MM.1S (cell line): ENCODE data around the gene DEDD.
"Not testable (repeated sequence)": the region's sequence is repeated elsewhere in the genome, so short reads cannot be mapped to it uniquely, and the experiment has no call there.

Experiments used
- DNase-seq: peaks from one replicate; pipeline ENCODE4 v3.0.0-alpha.2; 2015
- H2AFZ ChIP-seq: fragments of 300-600 bp; sonication (generic); 2 replicates; pipeline ENCODE4 v1.6.0; 2016; ENCODE audit warnings: antibody characterized with exemption, low read length
- H3F3A ChIP-seq: fragments of 300-600 bp; sonication (generic); 2 replicates; pipeline ENCODE4 v1.6.1; 2016; ENCODE audit warnings: mild to moderate bottlenecking, antibody characterized with exemption, low read length, moderate library complexity, mixed read lengths; ENCODE audit not compliant: insufficient read depth
- H3K27ac ChIP-seq: fragments of 300-600 bp; sonication (generic); 2 replicates; pipeline ENCODE4 v1.5.1; 2016; ENCODE audit warnings: mild to moderate bottlenecking, low read length
- H3K27me3 ChIP-seq: fragments of 300-600 bp; sonication (generic); replicated peaks from 2 replicates; pipeline ENCODE4 v1.6.0; 2016; ENCODE audit warnings: low read length; ENCODE audit not compliant: insufficient read depth
- H3K36me3 ChIP-seq: fragments of 300-600 bp; sonication (generic); replicated peaks from 2 replicates; pipeline ENCODE4 v1.6.1; 2016; ENCODE audit warnings: mild to moderate bottlenecking, low read length, mixed read lengths; ENCODE audit not compliant: insufficient read depth
- H3K4me1 ChIP-seq: fragments of 300-600 bp; sonication (generic); 2 replicates; pipeline ENCODE4 v1.6.1; 2016; ENCODE audit warnings: low read length, mixed read lengths
- H3K4me2 ChIP-seq: fragments of 300-600 bp; sonication (generic); 2 replicates; pipeline ENCODE4 v1.6.0; 2016; ENCODE audit warnings: low read depth, low read length
- H3K4me3 ChIP-seq: fragments of 300-600 bp; sonication (generic); 2 replicates; pipeline ENCODE4 v1.5.1; 2016; ENCODE audit warnings: low read length, mixed read lengths
- H3K79me2 ChIP-seq: fragments of 300-600 bp; sonication (generic); 2 replicates; pipeline ENCODE4 v1.6.1; 2016; ENCODE audit warnings: mixed run types, low read length, mixed read lengths
- H3K9ac ChIP-seq: fragments of 300-600 bp; sonication (generic); 2 replicates; pipeline ENCODE4 v1.6.1; 2016; ENCODE audit warnings: low read length, mixed read lengths
- H3K9me2 ChIP-seq: fragments of 300-600 bp; sonication (generic); replicated peaks from 2 replicates; pipeline ENCODE4 v1.6.1; 2016; ENCODE audit warnings: mild to moderate bottlenecking, low read length, mixed read lengths; ENCODE audit not compliant: insufficient read depth
- H3K9me3 ChIP-seq: fragments of 300-600 bp; sonication (generic); replicated peaks from 2 replicates; pipeline ENCODE4 v1.6.1; 2016; ENCODE audit warnings: mild to moderate bottlenecking, low read length, mixed read lengths; ENCODE audit not compliant: insufficient read depth
- H4K20me1 ChIP-seq: fragments of 300-600 bp; sonication (generic); 2 replicates; pipeline ENCODE4 v1.6.1; 2016; ENCODE audit warnings: mild to moderate bottlenecking, low read length, moderate library complexity, mixed read lengths; ENCODE audit not compliant: insufficient read depth
- CTCF ChIP-seq: fragments of 300-600 bp; sonication (generic); IDR thresholded peaks from 2 replicates; pipeline ENCODE4 v1.5.1; 2016; ENCODE audit warnings: antibody characterized with exemption, low read length, mixed read lengths
- EZH2 ChIP-seq: fragments of 300-600 bp; sonication (generic); optimal IDR thresholded peaks from 2 replicates; pipeline ENCODE3; 2017; ENCODE audit warnings: low read depth, mild to moderate bottlenecking, antibody characterized with exemption, low read length, mixed read lengths
- EZH2phosphoT487 ChIP-seq: fragments of 300-600 bp; sonication (generic); IDR thresholded peaks from 2 replicates; pipeline ENCODE4 v1.6.1; 2018; ENCODE audit warnings: antibody characterized with exemption, low read length

The DEDD gene

GRCh38 chr1:161121042-161121650 is 11.3 kb downstream of the DEDD start:
- Histone ChIP-seq H3F3A (0 out of 2 replicates have a peak, but pooled peaks cover 15% of the 10 kb centered on the region), H3K9me2 (no peaks in the 10 kb centered on the region), H3K9ac (no peak overlapping the region), H3K4me3 (no peak overlapping the region), H2AFZ (no peak overlapping the region), H4K20me1 (no peaks in the 10 kb centered on the region), H3K79me2 (peaks cover 57% of the 10 kb centered on the region), H3K27ac (no peak overlapping the region), H3K9me3 (no peaks in the 10 kb centered on the region), H3K27me3 (no peaks in the 10 kb centered on the region), H3K36me3 (0 out of 2 replicates have a peak, but pooled peaks cover 5% of the 10 kb centered on the region), H3K4me1 (peaks cover 22% of the 10 kb centered on the region), H3K4me2 (no peak overlapping the region)
- no peak for DNase-seq
- TF ChIP-seq EZH2 (no peak), CTCF (no peak), EZH2phosphoT487 (no peak)

GRCh38 chr1:161119092-161119903 is 13.2 kb downstream of the DEDD start:
- DNase-seq, result peak; percentile 80
- peak overlapping the region; percentile 91 for H3K4me3 ChIP-seq
- peak overlapping the region; percentile 82 for H3K4me2 ChIP-seq
- H4K20me1 ChIP-seq, result no peaks in the 10 kb centered on the region
- H3K9me2 ChIP-seq, result no peaks in the 10 kb centered on the region
- H3K27ac ChIP-seq, result peak overlapping the region; percentile 13; the same call in 1 of the 2 replicates
- H3K4me1 ChIP-seq, result peaks cover 28% of the 10 kb centered on the region
- TF ChIP-seq EZH2phosphoT487 (no peak), CTCF (peak; percentile 57)
- 0 out of 2 replicates have a peak, but pooled peaks cover 5% of the 10 kb centered on the region for H3K36me3 ChIP-seq
- H3F3A ChIP-seq, result 0 out of 2 replicates have a peak, but pooled peaks cover 15% of the 10 kb centered on the region
- H3K79me2 ChIP-seq, result peaks cover 61% of the 10 kb centered on the region
- H3K9ac ChIP-seq, result peak overlapping the region; percentile 82; the same call in 1 of the 2 replicates
- no peaks in the 10 kb centered on the region for H3K9me3 ChIP-seq
- H2AFZ ChIP-seq, result no peak overlapping the region
- no peaks in the 10 kb centered on the region for H3K27me3 ChIP-seq

GRCh38 chr1:161117759-161118581 is 14.5 kb downstream of the DEDD start, which contains the start of the genes NIT1 and PFDN2:
Gene NIT1, plus strand, starts transcription at chr1:161118105. Its CDS starts 72 bp downstream, at chr1:161118177.
Gene PFDN2, minus strand, starts transcription at chr1:161118037. Its CDS starts 11 bp downstream, at chr1:161118026.
- Histone ChIP-seq H3K79me2 (peaks cover 73% of the 10 kb centered on the region), H3K27ac (peak within 1 kb of the TSS; percentile 56; the same call in 1 of the 2 replicates), H2AFZ (peak within 1 kb of the TSS; percentile 80), H3F3A (0 out of 2 replicates have a peak, but pooled peaks cover 15% of the 10 kb centered on the region), H3K36me3 (0 out of 2 replicates have a peak, but pooled peaks cover 5% of the 10 kb centered on the region), H3K27me3 (no peaks in the 10 kb centered on the region), H3K4me2 (peak within 1 kb of the TSS; percentile 82), H3K9me3 (no peaks in the 10 kb centered on the region), H3K4me3 (peak within 1 kb of the TSS; percentile 91), H3K9me2 (no peaks in the 10 kb centered on the region), H4K20me1 (peaks cover 3% of the 10 kb centered on the region; the same call in 1 of the 2 replicates), H3K9ac (peak within 1 kb of the TSS; percentile 82), H3K4me1 (peaks cover 28% of the 10 kb centered on the region)
- peak; percentile 92 for DNase-seq
- TF ChIP-seq EZH2, result no peak
- TF ChIP-seq EZH2phosphoT487, result no peak
- no peak for TF ChIP-seq CTCF

- H3K27ac ChIP-seq, H3K4me3 ChIP-seq, H3K9ac ChIP-seq, H3K36me3 ChIP-seq, DNase-seq, H3K9me3 ChIP-seq, H3K9me2 ChIP-seq, H3K27me3 ChIP-seq, H2AFZ ChIP-seq, H3K4me2 ChIP-seq: not testable (repeated sequence)
- Histone ChIP-seq H3K79me2 (peaks cover 89% of the 10 kb centered on the region), H3K4me1 (peaks cover 37% of the 10 kb centered on the region), H3F3A (peaks cover 15% of the 10 kb centered on the region; the same call in 1 of the 2 replicates), H4K20me1 (peaks cover 10% of the 10 kb centered on the region; the same call in 1 of the 2 replicates)
Observed at GRCh38 chr1:161115961-161116360, 16.5 kb downstream of the DEDD start.
